HEK293T (cell line): ENCODE results near the gene AQP12A.

ENCODE experiments used
- ARNT ChIP-seq: fragments of 450-650 bp; IDR thresholded peaks from 2 replicates; pipeline ENCODE4 v1.6.1; 2017; ENCODE audit warnings: mild to moderate bottlenecking
- BHLHE40 ChIP-seq: fragments of 450-650 bp; IDR thresholded peaks from 2 replicates; pipeline ENCODE4 v1.6.1; 2016; ENCODE audit warnings: mild to moderate bottlenecking, moderate library complexity, borderline replicate concordance
- CTBP1 ChIP-seq: fragments of 450-650 bp; IDR thresholded peaks from 2 replicates; pipeline ENCODE4 v1.6.1; 2016; ENCODE audit warnings: borderline replicate concordance
- FOXA1 ChIP-seq: fragments of 450-650 bp; IDR thresholded peaks from 2 replicates; pipeline ENCODE4 v1.6.1; 2016; ENCODE audit warnings: mild to moderate bottlenecking
- FOXK2 ChIP-seq: fragments of 450-650 bp; IDR thresholded peaks from 2 replicates; pipeline ENCODE4 v1.6.1; 2016; ENCODE audit warnings: mild to moderate bottlenecking
- FOXM1 ChIP-seq: fragments of 450-650 bp; IDR thresholded peaks from 2 replicates; pipeline ENCODE4 v1.6.1; 2017; ENCODE audit warnings: mild to moderate bottlenecking, borderline replicate concordance
- L3MBTL2 ChIP-seq: fragments of 450-650 bp; conservative IDR thresholded peaks from 2 replicates; pipeline ENCODE4 v1.6.1; 2016; ENCODE audit warnings: mild to moderate bottlenecking
- SP1 ChIP-seq: fragments of 450-650 bp; IDR thresholded peaks from 2 replicates; pipeline ENCODE4 v1.6.1; 2017
- SUZ12 ChIP-seq: fragments of 450-650 bp; IDR thresholded peaks from 2 replicates; pipeline ENCODE4 v1.6.1; 2016; ENCODE audit warnings: mild to moderate bottlenecking
- TARDBP ChIP-seq: fragments of 450-650 bp; IDR thresholded peaks from 2 replicates; pipeline ENCODE4 v1.6.1; 2016
- ZNF384 ChIP-seq: fragments of 450-650 bp; IDR thresholded peaks from 2 replicates; pipeline ENCODE4 v1.6.1; 2016
- TF ChIP-seq, protein P1 (sequence below): fragments of 450-650 bp; IDR thresholded peaks from 2 replicates; pipeline ENCODE4 v1.6.1; 2016

DNA sequence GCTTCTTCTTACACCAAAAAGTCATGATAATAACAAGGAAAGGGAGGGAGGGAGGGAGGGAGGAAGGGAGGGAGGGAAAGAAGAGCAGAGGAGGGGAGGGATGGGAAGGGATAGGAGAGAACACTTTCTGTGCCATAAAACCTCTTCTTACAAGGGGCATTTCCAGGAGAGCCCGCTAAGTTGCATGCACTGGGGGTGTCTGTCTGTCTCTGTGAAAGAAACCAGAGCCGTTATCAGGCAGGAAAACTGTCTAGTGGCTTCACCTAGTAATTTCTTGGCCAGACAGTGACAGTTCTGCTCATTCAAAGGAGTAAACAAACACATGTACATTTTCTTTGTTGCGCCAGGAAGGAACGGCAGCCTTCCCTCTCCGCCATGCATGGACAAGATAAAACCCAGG, 45.8 kb downstream of the AQP12A start:
- TF ChIP-seq SP1 (no peak), FOXM1 (no peak), ZNF384 (no peak), SUZ12 (no peak), FOXK2 (no peak), CTBP1 (no peak), TARDBP (no peak), L3MBTL2 (no peak), BHLHE40 (no peak), FOXA1 (no peak), ARNT (no peak)
- TF ChIP-seq, protein P1, sequence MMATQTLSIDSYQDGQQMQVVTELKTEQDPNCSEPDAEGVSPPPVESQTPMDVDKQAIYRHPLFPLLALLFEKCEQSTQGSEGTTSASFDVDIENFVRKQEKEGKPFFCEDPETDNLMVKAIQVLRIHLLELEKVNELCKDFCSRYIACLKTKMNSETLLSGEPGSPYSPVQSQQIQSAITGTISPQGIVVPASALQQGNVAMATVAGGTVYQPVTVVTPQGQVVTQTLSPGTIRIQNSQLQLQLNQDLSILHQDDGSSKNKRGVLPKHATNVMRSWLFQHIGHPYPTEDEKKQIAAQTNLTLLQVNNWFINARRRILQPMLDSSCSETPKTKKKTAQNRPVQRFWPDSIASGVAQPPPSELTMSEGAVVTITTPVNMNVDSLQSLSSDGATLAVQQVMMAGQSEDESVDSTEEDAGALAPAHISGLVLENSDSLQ = no peak
